ENCODE results near the gene ZNF506.
"Not testable (repeated sequence)": the region's sequence is repeated elsewhere in the genome, so short reads cannot be mapped to it uniquely, and the experiment has no call there.

ZNF506 gene

DNA sequence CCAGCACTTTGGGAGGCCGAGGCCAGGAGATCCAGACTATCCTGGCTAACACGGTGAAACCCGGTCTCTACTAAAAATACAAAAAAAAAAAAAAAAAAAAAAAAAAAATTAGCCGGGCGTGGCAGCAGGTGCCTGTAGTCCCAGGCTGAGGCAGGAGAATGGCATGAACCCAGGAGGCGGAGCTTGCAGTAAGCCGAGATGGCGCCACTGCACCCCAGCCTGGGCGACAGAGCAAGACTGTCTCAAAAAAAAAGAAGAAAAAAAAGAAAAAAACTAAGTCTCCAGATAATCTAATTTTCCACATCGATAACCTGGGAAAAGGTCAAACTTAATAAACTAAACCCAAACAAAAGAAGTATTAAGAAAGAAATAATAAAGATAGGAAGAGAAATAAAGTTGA, 49.6 kb downstream of the ZNF506 start:
- H3K79me1 ChIP-seq (replicated peaks; ENCODE audit: low read length, poor library complexity, severe bottlenecking); H4K8ac ChIP-seq (ENCODE audit: low read length); H3K4me1 ChIP-seq (ENCODE audit: control insufficient read depth, insufficient read depth, low read depth, low read length); H3K4me2 ChIP-seq (ENCODE audit: low read length, poor library complexity, severe bottlenecking); H2AFZ ChIP-seq (ENCODE audit: low read depth, low read length); H3K27ac ChIP-seq (ENCODE audit: low read length, poor library complexity, severe bottlenecking); H3K14ac ChIP-seq (ENCODE audit: low read length in 2 of 2); H2BK120ac ChIP-seq (ENCODE audit: low read depth, low read length); H4K91ac ChIP-seq (ENCODE audit: low read length); H2BK15ac ChIP-seq (ENCODE audit: low read depth, poor library complexity, severe bottlenecking); H3K9me3 ChIP-seq (ENCODE audit: control insufficient read depth, low read length); H3K9ac ChIP-seq (ENCODE audit: low read length); H2BK5ac ChIP-seq (ENCODE audit: low read depth, low read length, poor library complexity, severe bottlenecking); H3K36me3 ChIP-seq (ENCODE audit: control insufficient read depth in 1 of 2, insufficient read depth in 2 of 2, low read depth in 1 of 2, low read length in 2 of 2); H3K4ac ChIP-seq (ENCODE audit: low read depth in 1 of 2, low read length in 2 of 2); H3K18ac ChIP-seq (ENCODE audit: low read depth in 1 of 2, low read length in 2 of 2); DNase-seq; H3K4me3 ChIP-seq (ENCODE audit: insufficient read depth in 1 of 2, low read depth in 1 of 2, low read length in 2 of 2); H2BK12ac ChIP-seq (ENCODE audit: low read length in 2 of 2); H2AK5ac ChIP-seq (ENCODE audit: low read length, severe bottlenecking); H3K23ac ChIP-seq (ENCODE audit: low read length in 2 of 2); H3K27me3 ChIP-seq (ENCODE audit: control insufficient read depth in 1 of 2, insufficient read depth in 1 of 2, low read length in 2 of 2): not testable (repeated sequence)
- WGBS: 33% methylated on average over 3 of the region's 10 CpGs

DNA sequence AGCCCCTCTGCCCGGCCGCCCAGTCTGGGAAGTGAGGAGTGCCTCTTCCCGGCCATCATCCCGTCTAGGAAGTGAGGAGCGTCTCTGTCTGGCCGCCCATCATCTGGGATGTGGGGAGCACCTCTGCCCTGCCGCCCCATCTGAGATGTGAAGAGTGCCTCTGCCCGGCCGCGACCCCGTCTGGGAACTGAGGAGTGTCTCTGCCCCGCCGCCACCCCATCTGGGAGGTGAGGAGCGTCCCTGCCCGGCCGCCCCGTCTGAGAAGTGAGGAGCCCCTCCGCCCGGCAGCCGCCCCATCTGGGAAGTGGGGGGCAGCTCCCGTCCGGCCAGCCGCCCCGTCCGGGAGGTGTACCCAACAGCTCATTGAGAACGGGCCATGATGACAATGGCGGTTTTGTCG, 51.6 kb downstream of the ZNF506 start:
- not testable (repeated sequence) for H3K4me2 ChIP-seq (ENCODE audit: low read length, poor library complexity, severe bottlenecking); H4K8ac ChIP-seq (ENCODE audit: low read length); H3K23ac ChIP-seq (ENCODE audit: low read length in 2 of 2); H3K14ac ChIP-seq (ENCODE audit: low read length in 2 of 2); H4K91ac ChIP-seq (ENCODE audit: low read length); H3K79me1 ChIP-seq (replicated peaks; ENCODE audit: low read length, poor library complexity, severe bottlenecking); H3K4me3 ChIP-seq (ENCODE audit: insufficient read depth in 1 of 2, low read depth in 1 of 2, low read length in 2 of 2); H3K36me3 ChIP-seq (ENCODE audit: control insufficient read depth in 1 of 2, insufficient read depth in 2 of 2, low read depth in 1 of 2, low read length in 2 of 2); H3K4me1 ChIP-seq (ENCODE audit: control insufficient read depth, insufficient read depth, low read depth, low read length); H2BK12ac ChIP-seq (ENCODE audit: low read length in 2 of 2); H3K18ac ChIP-seq (ENCODE audit: low read depth in 1 of 2, low read length in 2 of 2); DNase-seq; H2AFZ ChIP-seq (ENCODE audit: low read depth, low read length); H3K27me3 ChIP-seq (ENCODE audit: control insufficient read depth in 1 of 2, insufficient read depth in 1 of 2, low read length in 2 of 2); H3K9me3 ChIP-seq (ENCODE audit: control insufficient read depth, low read length); H2BK5ac ChIP-seq (ENCODE audit: low read depth, low read length, poor library complexity, severe bottlenecking); H2BK120ac ChIP-seq (ENCODE audit: low read depth, low read length); H2AK5ac ChIP-seq (ENCODE audit: low read length, severe bottlenecking); H3K4ac ChIP-seq (ENCODE audit: low read depth in 1 of 2, low read length in 2 of 2); H3K9ac ChIP-seq (ENCODE audit: low read length); H3K27ac ChIP-seq (ENCODE audit: low read length, poor library complexity, severe bottlenecking); H2BK15ac ChIP-seq (ENCODE audit: low read depth, poor library complexity, severe bottlenecking)
- 93% methylated on average over 23 of the region's 28 CpGs for WGBS

GRCh38 chr19:19758164-19758563, 63.4 kb downstream of the ZNF506 start:
- Histone ChIP-seq H3K4me3 (ENCODE audit: insufficient read depth in 1 of 2, low read depth in 1 of 2, low read length in 2 of 2) (no peak overlapping the region), H2BK15ac (ENCODE audit: low read depth, poor library complexity, severe bottlenecking) (no peak overlapping the region), H3K4ac (ENCODE audit: low read depth in 1 of 2, low read length in 2 of 2) (no peak overlapping the region), H3K79me1 (replicated peaks; ENCODE audit: low read length, poor library complexity, severe bottlenecking) (no peaks in the 10 kb centered on the region), H2BK12ac (ENCODE audit: low read length in 2 of 2) (no peak overlapping the region), H3K4me2 (ENCODE audit: low read length, poor library complexity, severe bottlenecking) (no peak overlapping the region), H3K14ac (ENCODE audit: low read length in 2 of 2) (no peak overlapping the region), H3K36me3 (ENCODE audit: control insufficient read depth in 1 of 2, insufficient read depth in 2 of 2, low read depth in 1 of 2, low read length in 2 of 2) (peaks cover 3% of the 10 kb centered on the region in 2 experiments), H3K18ac (ENCODE audit: low read depth in 1 of 2, low read length in 2 of 2) (no peak overlapping the region), H2BK120ac (ENCODE audit: low read depth, low read length) (no peak overlapping the region), H4K8ac (ENCODE audit: low read length) (no peak overlapping the region), H3K27me3 (ENCODE audit: control insufficient read depth in 1 of 2, insufficient read depth in 1 of 2, low read length in 2 of 2) (no peaks in the 10 kb centered on the region), H3K27ac (ENCODE audit: low read length, poor library complexity, severe bottlenecking) (no peak overlapping the region), H2AFZ (ENCODE audit: low read depth, low read length) (no peak overlapping the region), H4K91ac (ENCODE audit: low read length) (no peak overlapping the region), H3K9ac (ENCODE audit: low read length) (no peak overlapping the region), H3K9me3 (ENCODE audit: control insufficient read depth, low read length) (peaks cover 2% of the 10 kb centered on the region), H2BK5ac (ENCODE audit: low read depth, low read length, poor library complexity, severe bottlenecking) (no peak overlapping the region), H3K23ac (ENCODE audit: low read length in 2 of 2) (no peak overlapping the region), H2AK5ac (ENCODE audit: low read length, severe bottlenecking) (no peak overlapping the region), H3K4me1 (ENCODE audit: control insufficient read depth, insufficient read depth, low read depth, low read length) (no peaks in the 10 kb centered on the region)
- DNase-seq: no peak
- 70% methylated on average over 4 of the region's 4 CpGs for WGBS

GRCh38 chr19:19752760-19753403, 68.7 kb downstream of the ZNF506 start:
- no peak overlapping the region for H3K4ac ChIP-seq (ENCODE audit: low read depth in 1 of 2, low read length in 2 of 2)
- H3K36me3 ChIP-seq (ENCODE audit: control insufficient read depth in 1 of 2, insufficient read depth in 2 of 2, low read depth in 1 of 2, low read length in 2 of 2): peaks cover 0 to 3% of the 10 kb centered on the region in 2 experiments
- H3K4me2 ChIP-seq (ENCODE audit: low read length, poor library complexity, severe bottlenecking): no peak overlapping the region
- H4K8ac ChIP-seq (ENCODE audit: low read length): no peak overlapping the region
- peaks cover 2% of the 10 kb centered on the region for H3K4me1 ChIP-seq (ENCODE audit: control insufficient read depth, insufficient read depth, low read depth, low read length)
- H3K9ac ChIP-seq (ENCODE audit: low read length): no peak overlapping the region
- WGBS: 89% methylated on average over 11 of the region's 11 CpGs
- no peak overlapping the region for H2BK5ac ChIP-seq (ENCODE audit: low read depth, low read length, poor library complexity, severe bottlenecking)
- H2BK12ac ChIP-seq (ENCODE audit: low read length in 2 of 2): no peak overlapping the region
- peaks cover 8% of the 10 kb centered on the region for H3K9me3 ChIP-seq (ENCODE audit: control insufficient read depth, low read length)
- H3K14ac ChIP-seq (ENCODE audit: low read length in 2 of 2): no peak overlapping the region
- H3K27me3 ChIP-seq (ENCODE audit: control insufficient read depth in 1 of 2, insufficient read depth in 1 of 2, low read length in 2 of 2): no peaks in the 10 kb centered on the region
- H3K23ac ChIP-seq (ENCODE audit: low read length in 2 of 2): no peak overlapping the region
- no peak overlapping the region for H2BK15ac ChIP-seq (ENCODE audit: low read depth, poor library complexity, severe bottlenecking)
- DNase-seq: no peak
- no peak overlapping the region for H3K27ac ChIP-seq (ENCODE audit: low read length, poor library complexity, severe bottlenecking)
- H3K4me3 ChIP-seq (ENCODE audit: insufficient read depth in 1 of 2, low read depth in 1 of 2, low read length in 2 of 2): no peak overlapping the region
- no peak overlapping the region for H2BK120ac ChIP-seq (ENCODE audit: low read depth, low read length)
- H3K79me1 ChIP-seq (replicated peaks; ENCODE audit: low read length, poor library complexity, severe bottlenecking): no peaks in the 10 kb centered on the region
- no peak overlapping the region for H2AFZ ChIP-seq (ENCODE audit: low read depth, low read length)
- H3K18ac ChIP-seq (ENCODE audit: low read depth in 1 of 2, low read length in 2 of 2): no peak overlapping the region
- no peak overlapping the region for H4K91ac ChIP-seq (ENCODE audit: low read length)
- no peak overlapping the region for H2AK5ac ChIP-seq (ENCODE audit: low read length, severe bottlenecking)
